T47D (cell line): ENCODE results near the gene GRIA1.

Experiments used
- DNase-seq, 2 experiments: peaks; one replicate each; pipeline versions ENCODE4 v3.0.0 to v3.0.0-alpha.2; 2011 to 2012; ENCODE audit warnings: low read depth in 1 of 2, low spot score in 1 of 2
- JUND ChIP-seq: IDR thresholded peaks from 2 replicates; pipeline ENCODE4 v1.6.1; 2012; ENCODE audit warnings: low read depth
- in situ Hi-C: cut with HindIII; loops from 2 replicates; pipeline ENCODE4 v1.10.0; 2016; ENCODE audit warnings: low sequenced_read_pairs, low pct_unique_long_range_greater_than_20kb

Gene GRIA1

GRCh38 chr5:153490118-153491037 lies at the start of gene GRIA1:
GRIA1 (plus strand) TSS chr5:153490670.
- DNase-seq = no peak
- in situ Hi-C loops = no loop called here
- TF ChIP-seq JUND = no peak

GRCh38 chr5:153445875-153446579 lies 44.4 kb upstream of the GRIA1 start:
- peak in 1 of 2 experiments; percentile 37 for DNase-seq
- in situ Hi-C loops = no loop called here
- no peak for TF ChIP-seq JUND

- in situ Hi-C loops = no loop called here
- no peak for DNase-seq
- no peak for TF ChIP-seq JUND
Measured at GRCh38 chr5:153447534-153447933, 42.9 kb upstream of the GRIA1 start.

GRCh38 chr5:153456354-153456753 lies 34.1 kb upstream of the GRIA1 start:
- TF ChIP-seq JUND = no peak
- DNase-seq = no peak
- in situ Hi-C loops = no loop called here

DNA sequence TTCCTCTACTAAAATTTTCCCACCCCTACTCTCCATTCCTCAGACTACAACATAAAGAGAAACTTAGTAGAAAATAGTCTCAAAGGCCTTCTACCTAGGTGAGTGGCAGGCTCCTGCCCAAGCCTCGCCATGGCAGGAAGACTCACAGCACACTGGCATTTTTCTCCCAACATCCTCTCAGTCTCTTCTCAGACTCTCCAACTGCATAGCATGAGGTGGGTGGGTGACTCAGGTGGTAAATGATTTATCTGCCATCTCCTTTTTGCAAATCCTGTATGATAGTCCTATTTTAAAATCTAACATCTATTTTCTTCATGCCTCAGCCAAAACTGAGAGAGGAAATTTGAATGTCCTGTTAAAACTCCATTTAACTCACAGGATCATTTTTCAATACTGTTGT lies 33.5 kb upstream of the GRIA1 start:
- no peak for DNase-seq
- in situ Hi-C loops = no loop called here
- TF ChIP-seq JUND = no peak

DNA sequence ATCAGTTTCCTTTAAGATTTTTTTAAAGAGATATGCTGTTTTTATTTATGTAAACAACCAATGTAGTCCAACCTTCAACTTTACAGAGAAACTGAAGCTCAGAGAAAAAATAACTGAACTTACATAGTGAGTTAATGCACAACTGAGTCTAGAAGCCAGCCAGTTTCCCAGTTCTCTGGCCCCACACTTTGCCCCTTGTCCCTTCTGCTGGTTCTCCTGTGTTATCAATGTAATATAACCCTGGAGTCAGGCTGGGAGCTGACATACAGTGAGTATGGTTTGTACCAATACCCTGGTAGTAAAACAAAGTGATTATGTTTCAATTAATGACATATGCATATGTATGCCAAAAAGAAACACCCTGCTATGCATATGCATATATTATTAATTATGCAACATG lies 32.2 kb upstream of the GRIA1 start:
- DNase-seq = no peak
- in situ Hi-C loops = no loop called here
- no peak for TF ChIP-seq JUND

GRCh38 chr5:153459051-153459743 lies 31.3 kb upstream of the GRIA1 start:
- no peak for DNase-seq
- in situ Hi-C loops = no loop called here
- no peak for TF ChIP-seq JUND

GRCh38 chr5:153460421-153460820 lies 30.0 kb upstream of the GRIA1 start:
- in situ Hi-C loops = no loop called here
- no peak for TF ChIP-seq JUND
- no peak for DNase-seq

DNA sequence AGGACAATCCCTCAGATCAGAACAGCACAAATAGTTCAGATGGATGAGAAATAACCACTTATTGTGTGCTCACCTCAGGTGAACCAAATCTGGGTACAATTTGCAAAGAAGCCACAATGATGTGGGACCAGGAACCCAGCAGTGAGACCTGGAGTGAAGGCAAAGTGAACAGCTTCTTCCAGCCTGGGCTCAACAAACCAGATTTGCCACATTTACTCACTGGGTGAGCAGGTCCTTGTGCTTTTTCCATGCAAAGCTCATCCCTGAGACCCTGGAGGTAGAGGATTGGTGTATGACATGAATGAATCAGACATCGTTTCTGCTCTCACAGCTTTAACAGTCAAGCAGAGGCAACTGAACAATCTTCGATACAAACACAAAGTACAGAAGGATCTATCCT lies 29.1 kb upstream of the GRIA1 start:
- TF ChIP-seq JUND = no peak
- in situ Hi-C loops = no loop called here
- no peak for DNase-seq

DNA sequence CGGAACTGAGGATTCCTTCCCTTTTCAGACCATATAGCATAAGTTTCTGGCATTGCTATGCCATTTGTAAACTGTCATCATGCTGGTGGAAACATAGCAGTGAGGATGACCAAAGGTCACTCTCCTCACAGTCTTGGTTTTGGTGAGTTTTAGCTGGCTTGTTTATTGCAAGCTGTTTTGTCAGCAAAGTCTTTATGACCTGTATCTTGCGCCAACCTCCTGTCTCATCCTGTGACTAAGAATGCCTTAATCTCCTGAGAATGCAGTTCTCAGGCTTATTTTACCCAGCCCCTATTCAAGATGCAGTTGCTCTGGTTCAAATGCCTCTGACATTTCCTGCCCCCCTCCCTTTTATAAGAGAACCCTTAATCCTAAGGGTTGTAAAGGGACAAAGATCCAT lies 26.7 kb upstream of the GRIA1 start:
- no peak for TF ChIP-seq JUND
- DNase-seq = no peak
- in situ Hi-C loops = no loop called here

DNA sequence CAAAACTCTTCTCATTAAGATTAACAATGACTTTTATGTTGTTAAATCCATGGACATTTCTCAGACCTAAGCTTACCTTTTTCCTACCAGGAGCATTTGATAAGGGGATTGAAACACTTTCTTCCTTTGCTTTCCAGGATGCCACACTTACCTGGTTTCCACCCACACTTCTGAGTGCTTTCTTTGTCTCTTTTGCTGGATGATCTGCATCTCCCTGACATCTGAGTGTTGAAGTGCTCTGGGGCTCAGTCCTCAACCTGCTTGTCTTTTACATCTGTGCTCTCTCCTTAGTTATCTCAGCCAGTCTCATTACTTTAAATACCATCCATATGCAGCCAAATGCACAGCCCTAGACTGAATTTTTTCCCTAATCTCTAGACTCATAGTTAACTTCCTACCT lies 22.9 kb upstream of the GRIA1 start:
- DNase-seq = no peak
- in situ Hi-C loops = no loop called here

DNA sequence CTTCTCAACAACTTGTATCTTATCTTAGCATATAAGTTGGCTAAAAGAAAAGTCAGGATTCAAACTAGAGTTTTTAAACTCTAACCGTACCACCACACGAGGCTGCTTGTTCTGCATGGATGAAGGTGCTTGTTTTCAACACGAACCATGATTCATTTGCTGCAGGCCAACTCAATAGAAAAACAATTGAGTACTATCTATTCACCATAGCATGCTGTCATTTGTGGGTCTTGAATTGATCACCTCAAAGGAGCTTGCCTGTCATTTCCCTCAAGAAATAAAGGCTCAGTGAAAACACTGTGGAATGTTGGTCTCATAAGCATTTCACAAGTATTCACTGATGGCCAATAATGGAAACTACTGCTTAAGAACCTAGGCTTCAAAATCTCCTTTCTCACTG lies 21.0 kb upstream of the GRIA1 start:
- DNase-seq = no peak
- no peak for TF ChIP-seq JUND
- in situ Hi-C loops = no loop called here

More for the DNA sequence above, 22.9 kb upstream of the GRIA1 start:
- no peak for TF ChIP-seq JUND

- no peak for TF ChIP-seq JUND
- DNase-seq = no peak
- in situ Hi-C loops = no loop called here
Measured at GRCh38 chr5:153470736-153471135, 19.7 kb upstream of the GRIA1 start.
